Neuronal stem cell (in vitro differentiated cells): ENCODE data around the gene ATF5.
A peak's percentile ranks its signal among the peaks of the same experiment; 100 is the strongest.

Source experiments
- DNase-seq: peaks from one replicate; pipeline ENCODE4 v3.0.0-alpha.2; 2013; ENCODE audit warnings: low spot score
- H2AFZ ChIP-seq: one replicate; pipeline ENCODE4 v1.6.1; 2013; ENCODE audit warnings: mild to moderate bottlenecking, low read length, inconsistent platforms
- H2AK5ac ChIP-seq: 2 replicates; pipeline ENCODE4 v1.6.1; 2013; ENCODE audit warnings: low read depth, mild to moderate bottlenecking, inconsistent platforms, low read length, moderate library complexity, mixed read lengths
- H2BK120ac ChIP-seq: 2 replicates; pipeline ENCODE4 v1.6.1; 2013; ENCODE audit warnings: low read depth, mild to moderate bottlenecking, inconsistent platforms, low read length, moderate library complexity, mixed read lengths
- H2BK12ac ChIP-seq: one replicate; pipeline ENCODE4 v1.6.1; 2013; ENCODE audit warnings: low read length, inconsistent platforms
- H2BK15ac ChIP-seq: 2 replicates; pipeline ENCODE4 v1.6.1; 2013; ENCODE audit warnings: mild to moderate bottlenecking, low read length, inconsistent platforms, mixed read lengths
- H2BK5ac ChIP-seq: one replicate; pipeline ENCODE4 v1.6.1; 2013; ENCODE audit warnings: inconsistent platforms, mild to moderate bottlenecking, low read length, moderate library complexity
- H3K14ac ChIP-seq: one replicate; pipeline ENCODE4 v1.6.1; 2013; ENCODE audit warnings: low read length, inconsistent platforms
- H3K18ac ChIP-seq: 2 replicates; pipeline ENCODE4 v1.6.1; 2013; ENCODE audit warnings: low read length, inconsistent platforms
- H3K23ac ChIP-seq: 2 replicates; pipeline ENCODE4 v1.6.1; 2013; ENCODE audit warnings: low read depth, mild to moderate bottlenecking, mixed read lengths, low read length, inconsistent platforms; ENCODE audit not compliant: poor library complexity
- H3K27ac ChIP-seq: replicated peaks from 3 replicates; pipeline ENCODE4 v1.5.1; 2013; ENCODE audit warnings: low read length, inconsistent platforms
- H3K27me3 ChIP-seq, 3 experiments: 2 replicates each; pipeline ENCODE4 v1.6.1; 2013; ENCODE audit warnings: low read length in 3 of 3, mild to moderate bottlenecking in 2 of 3, inconsistent platforms in 1 of 3, low read depth in 1 of 3, mixed read lengths in 1 of 3, moderate library complexity in 1 of 3; ENCODE audit not compliant: control insufficient read depth in 3 of 3, insufficient read depth in 3 of 3
- H3K36me3 ChIP-seq, 2 donors: replicated peaks in 1 of 2; 2 replicates each; pipeline ENCODE4 v1.6.1; 2013; ENCODE audit warnings: low read length in 2 of 2; ENCODE audit not compliant: control insufficient read depth in 2 of 2, insufficient read depth in 2 of 2
- H3K4ac ChIP-seq: 2 replicates; pipeline ENCODE4 v1.6.1; 2013; ENCODE audit warnings: inconsistent platforms, mild to moderate bottlenecking, low read length, moderate library complexity
- H3K4me1 ChIP-seq, 2 donors: 1 replicate in 1 of 2; 2 replicates in 1 of 2; pipeline ENCODE4 v1.6.1; 2013; ENCODE audit warnings: low read length in 2 of 2, low read depth in 1 of 2; ENCODE audit not compliant: control insufficient read depth in 2 of 2, insufficient read depth in 1 of 2
- H3K4me2 ChIP-seq: one replicate; pipeline ENCODE4 v1.6.1; 2013; ENCODE audit warnings: mild to moderate bottlenecking, low read length, inconsistent platforms; ENCODE audit not compliant: insufficient read depth, poor library complexity, severe bottlenecking
- H3K4me3 ChIP-seq, 2 donors: 2 replicates each; pipeline ENCODE4 v1.5.1; 2013; ENCODE audit warnings: low read length in 2 of 2, mild to moderate bottlenecking in 2 of 2, inconsistent platforms in 1 of 2, moderate library complexity in 1 of 2
- H3K79me1 ChIP-seq: one replicate; pipeline ENCODE4 v1.6.1; 2013; ENCODE audit warnings: low read depth, mild to moderate bottlenecking, inconsistent platforms, low read length, moderate library complexity
- H3K9ac ChIP-seq: one replicate; pipeline ENCODE4 v1.6.1; 2013; ENCODE audit warnings: mild to moderate bottlenecking, low read depth, low read length, inconsistent platforms; ENCODE audit not compliant: poor library complexity
- H3K9me3 ChIP-seq, 2 donors: replicated peaks in 1 of 2; 2 replicates each; pipeline versions ENCODE3 to v1.6.1; 2013; ENCODE audit warnings: low read length in 2 of 2, mild to moderate bottlenecking in 2 of 2, inconsistent platforms in 1 of 2, low read depth in 1 of 2, mixed read lengths in 1 of 2, moderate library complexity in 1 of 2; ENCODE audit not compliant: control insufficient read depth in 2 of 2, insufficient read depth in 1 of 2
- H4K8ac ChIP-seq: one replicate; pipeline ENCODE4 v1.6.1; 2013; ENCODE audit warnings: low read depth, mild to moderate bottlenecking, inconsistent platforms, low read length, moderate library complexity
- H4K91ac ChIP-seq: one replicate; pipeline ENCODE4 v1.6.1; 2013; ENCODE audit warnings: low read length, low read depth, mild to moderate bottlenecking, inconsistent platforms; ENCODE audit not compliant: poor library complexity
- WGBS, 2 donors: extraction: QIAGEN DNeasy Blood & Tissue Kit; methylation state at CpG; one replicate each; pipeline ENCODE4 v1.1.7; 2013; ENCODE audit warnings: missing lambda C conversion rate in 2 of 2, mixed read lengths in 1 of 2; ENCODE audit not compliant: insufficient read length in 2 of 2, insufficient replicate concordance in 1 of 2; ENCODE audit errors: extremely low coverage in 2 of 2; 5-methylcytosine and 5-hydroxymethylcytosine counted together

ATF5 gene

GRCh38 chr19:49910179-49910578, 18.8 kb upstream of the ATF5 start:
- Histone ChIP-seq H3K18ac (no peak overlapping the region), H4K91ac (no peak overlapping the region), H2BK5ac (no peak overlapping the region), H4K8ac (no peak overlapping the region), H3K23ac (peak overlapping the region; percentile 87), H3K9ac (no peak overlapping the region), H3K36me3 (peaks cover 63 to 91% of the 10 kb centered on the region in 2 donors), H2BK120ac (no peak overlapping the region), H3K4ac (no peak overlapping the region), H3K14ac (no peak overlapping the region), H3K27ac (no peak overlapping the region), H3K4me1 (no peaks in the 10 kb centered on the region), H3K27me3 (no peaks in the 10 kb centered on the region), H3K9me3 (peaks cover 0 to 2% of the 10 kb centered on the region in 2 donors), H2BK15ac (no peak overlapping the region), H3K79me1 (peaks cover 18% of the 10 kb centered on the region), H3K4me2 (no peak overlapping the region), H2AK5ac (no peak overlapping the region), H2BK12ac (no peak overlapping the region), H3K4me3 (no peak overlapping the region), H2AFZ (no peak overlapping the region)
- WGBS, 2 donors: no CpG with 5 or more reads among the region's 5 CpGs
- DNase-seq: no peak

GRCh38 chr19:49911381-49912145, 17.4 kb upstream of the ATF5 start:
- H2AK5ac ChIP-seq: no peak overlapping the region
- no peaks in the 10 kb centered on the region for H3K27me3 ChIP-seq
- peaks cover 24% of the 10 kb centered on the region for H3K79me1 ChIP-seq
- H4K8ac ChIP-seq: no peak overlapping the region
- no peak overlapping the region for H3K4me2 ChIP-seq
- H2AFZ ChIP-seq: no peak overlapping the region
- no peak overlapping the region for H4K91ac ChIP-seq
- H2BK15ac ChIP-seq: no peak overlapping the region
- H3K18ac ChIP-seq: no peak overlapping the region
- WGBS, 2 donors: no CpG with 5 or more reads among the region's 9 CpGs
- H3K4me1 ChIP-seq: no peaks in the 10 kb centered on the region
- no peak overlapping the region for H3K9ac ChIP-seq
- H3K4me3 ChIP-seq: no peak overlapping the region
- H3K4ac ChIP-seq: no peak overlapping the region
- no peak overlapping the region for H3K14ac ChIP-seq
- no peak overlapping the region for H3K27ac ChIP-seq
- H2BK12ac ChIP-seq: no peak overlapping the region
- no peak for DNase-seq
- no peak overlapping the region for H2BK5ac ChIP-seq
- H3K36me3 ChIP-seq: peaks cover 65 to 93% of the 10 kb centered on the region in 2 donors
- peaks cover 7% of the 10 kb centered on the region in 2 donors for H3K9me3 ChIP-seq
- H2BK120ac ChIP-seq: no peak overlapping the region
- H3K23ac ChIP-seq: no peak overlapping the region

GRCh38 chr19:49912965-49913685, 15.9 kb upstream of the ATF5 start:
- no peak overlapping the region for H3K4me3 ChIP-seq
- H2BK15ac ChIP-seq: no peak overlapping the region
- peak overlapping the region; percentile 26 for H3K23ac ChIP-seq
- no peak overlapping the region for H3K27ac ChIP-seq
- peaks cover 5 to 7% of the 10 kb centered on the region in 2 donors for H3K9me3 ChIP-seq
- no peak for DNase-seq
- H3K14ac ChIP-seq: no peak overlapping the region
- no CpG with 5 or more reads among the region's 21 CpGs for WGBS, 2 donors
- peaks cover 0 to 2% of the 10 kb centered on the region in 2 donors for H3K4me1 ChIP-seq
- H2BK120ac ChIP-seq: no peak overlapping the region
- H3K4me2 ChIP-seq: no peak overlapping the region
- H3K36me3 ChIP-seq: peaks cover 54 to 93% of the 10 kb centered on the region in 2 donors
- no peak overlapping the region for H4K8ac ChIP-seq
- H3K18ac ChIP-seq: no peak overlapping the region
- H2AK5ac ChIP-seq: no peak overlapping the region
- H3K27me3 ChIP-seq: no peaks in the 10 kb centered on the region
- no peak overlapping the region for H2BK12ac ChIP-seq
- H2AFZ ChIP-seq: no peak overlapping the region
- peaks cover 26% of the 10 kb centered on the region for H3K79me1 ChIP-seq
- H3K9ac ChIP-seq: peak overlapping the region; percentile 47
- no peak overlapping the region for H4K91ac ChIP-seq
- H2BK5ac ChIP-seq: no peak overlapping the region
- H3K4ac ChIP-seq: no peak overlapping the region

- Histone ChIP-seq H2BK120ac (no peak overlapping the region), H3K4me3 (no peak overlapping the region), H4K8ac (no peak overlapping the region), H3K36me3 (peaks cover 53 to 92% of the 10 kb centered on the region in 2 donors), H2BK15ac (no peak overlapping the region), H2BK12ac (no peak overlapping the region), H3K4me1 (peaks cover 0 to 2% of the 10 kb centered on the region in 2 donors), H3K27me3 (no peaks in the 10 kb centered on the region), H3K4ac (no peak overlapping the region), H3K14ac (no peak overlapping the region), H3K23ac (no peak overlapping the region), H2AFZ (no peak overlapping the region), H3K9ac (no peak overlapping the region), H4K91ac (no peak overlapping the region), H3K9me3 (peaks cover 5 to 7% of the 10 kb centered on the region in 2 donors), H3K18ac (no peak overlapping the region), H2AK5ac (no peak overlapping the region), H2BK5ac (no peak overlapping the region), H3K79me1 (peaks cover 23% of the 10 kb centered on the region), H3K4me2 (no peak overlapping the region), H3K27ac (no peak overlapping the region)
- WGBS, 2 donors: no CpG with 5 or more reads among the region's 10 CpGs
- no peak for DNase-seq
Observed at GRCh38 chr19:49913720-49914119, 15.3 kb upstream of the ATF5 start.
